HG02642 (cell line): Measurements from ENCODE around the gene VWA1.
"Not testable (repeated sequence)": the region's sequence is repeated elsewhere in the genome, so short reads cannot be mapped to it uniquely, and the experiment has no call there.

ENCODE experiments used
- ATAC-seq: cut with Tn5 transposase; IDR thresholded peaks from one replicate; pipeline ENCODE4 v1.9.1; 2021; ENCODE audit warnings: mild to moderate bottlenecking; ENCODE audit not compliant: unreplicated experiment, poor library complexity

The VWA1 gene

GRCh38 chr1:1479547-1480487 lies 44.3 kb downstream of the VWA1 start:
- ATAC-seq: no peak

DNA sequence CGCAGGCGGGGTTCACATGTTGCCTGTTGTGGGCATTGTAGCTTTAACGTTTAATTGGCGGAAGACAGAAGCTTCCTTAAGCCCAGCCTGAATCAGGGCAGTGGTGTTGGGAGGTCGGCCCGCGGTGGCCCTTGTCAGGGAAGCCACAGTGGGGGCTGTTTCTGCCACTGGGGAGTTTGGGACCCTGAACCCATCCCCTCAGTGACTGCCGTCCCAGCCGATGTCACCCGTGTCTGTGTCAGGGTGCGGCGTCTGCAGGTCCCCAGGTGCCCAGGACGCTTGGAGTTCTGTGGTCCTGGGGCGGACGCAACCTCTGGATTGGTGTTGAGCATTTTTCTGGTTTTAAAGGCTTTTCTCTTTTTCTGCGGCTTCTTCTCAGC lies 45.0 kb downstream of the VWA1 start:
- not testable (repeated sequence) for ATAC-seq

DNA sequence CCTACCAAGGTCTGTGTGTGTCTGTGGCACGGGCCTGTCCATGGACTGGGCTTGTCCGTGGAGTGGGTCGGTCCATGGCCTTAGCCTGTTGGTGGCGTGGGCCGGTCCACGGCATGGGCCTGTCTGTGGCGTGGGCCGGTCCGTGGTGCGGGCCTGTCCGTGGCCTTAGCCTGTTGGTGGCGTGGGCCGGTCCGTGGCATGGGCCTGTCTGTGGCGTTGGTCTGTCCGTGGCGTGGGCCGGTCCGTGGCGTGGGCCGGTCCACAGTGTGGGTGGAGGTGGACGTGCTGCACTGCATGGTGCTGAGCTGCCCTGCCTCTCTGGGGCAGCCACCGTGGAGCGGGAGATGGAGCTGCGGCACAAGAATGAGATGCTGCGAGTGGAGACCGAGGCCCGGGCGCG lies 46.3 kb downstream of the VWA1 start:
- not testable (repeated sequence) for ATAC-seq

DNA sequence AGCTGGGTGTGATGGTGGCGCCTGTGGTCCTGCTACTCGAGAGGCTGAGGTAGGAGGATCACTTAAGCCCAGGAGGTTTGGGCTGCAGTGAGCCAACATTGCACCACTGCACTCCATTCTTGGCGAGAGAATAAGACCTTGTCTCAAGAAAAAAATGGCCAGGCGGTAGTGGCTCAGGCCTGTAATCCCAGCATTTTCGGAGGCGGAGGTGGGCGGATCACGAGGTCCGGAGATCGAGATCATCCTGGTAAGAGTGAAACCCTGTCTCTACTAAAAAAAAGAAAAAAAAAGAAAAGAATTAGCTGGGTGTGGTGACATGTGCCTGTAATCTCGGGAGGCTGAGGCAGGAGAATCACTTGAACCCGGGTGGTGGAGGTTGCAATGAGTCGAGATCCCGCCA lies 47.4 kb downstream of the VWA1 start:
- no peak for ATAC-seq

DNA sequence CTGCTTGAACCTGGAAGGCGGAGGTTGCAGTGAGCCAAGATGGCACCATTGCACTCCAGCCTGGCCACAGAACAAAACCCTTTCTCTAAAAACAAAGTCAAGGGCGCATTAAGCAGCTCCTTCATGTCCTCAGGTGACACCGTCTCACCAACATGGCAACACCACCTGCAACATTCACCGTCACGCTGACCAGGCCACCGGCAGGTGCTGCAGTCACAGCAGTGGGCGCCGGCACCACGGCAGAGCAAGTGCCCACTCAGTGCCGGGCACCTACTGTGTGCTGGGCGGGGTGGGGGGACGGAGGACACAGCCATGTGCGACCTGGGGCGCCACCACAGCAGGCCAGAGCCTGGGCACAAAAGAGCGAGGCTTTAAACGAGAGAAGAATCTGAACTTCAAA lies 48.2 kb downstream of the VWA1 start:
- no peak for ATAC-seq

GRCh38 chr1:1484976-1485750 lies 49.7 kb downstream of the VWA1 start:
- not testable (repeated sequence) for ATAC-seq

- ATAC-seq: not testable (repeated sequence)
Observed at GRCh38 chr1:1485755-1486317, 50.3 kb downstream of the VWA1 start.

DNA sequence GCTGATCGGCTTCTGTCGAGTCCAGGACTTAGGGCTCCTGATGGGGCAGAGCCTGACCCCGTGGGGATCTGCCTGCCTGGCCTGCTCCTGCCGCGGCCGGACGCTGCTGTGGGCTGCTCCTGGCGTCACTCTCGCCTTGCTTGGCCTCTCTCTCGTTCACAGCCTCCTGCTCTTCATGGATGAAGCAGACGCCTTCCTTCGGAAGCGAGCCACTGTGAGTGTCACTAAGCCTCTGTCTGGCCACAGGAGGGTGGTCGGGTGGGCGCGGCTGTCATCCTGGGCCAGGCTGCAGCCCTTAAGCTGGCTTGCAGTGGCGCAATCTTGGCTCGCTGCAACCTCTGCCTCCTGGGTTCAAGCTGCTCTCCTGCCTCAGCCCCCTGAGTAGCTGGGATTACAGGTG lies 52.2 kb downstream of the VWA1 start:
- no peak for ATAC-seq

DNA sequence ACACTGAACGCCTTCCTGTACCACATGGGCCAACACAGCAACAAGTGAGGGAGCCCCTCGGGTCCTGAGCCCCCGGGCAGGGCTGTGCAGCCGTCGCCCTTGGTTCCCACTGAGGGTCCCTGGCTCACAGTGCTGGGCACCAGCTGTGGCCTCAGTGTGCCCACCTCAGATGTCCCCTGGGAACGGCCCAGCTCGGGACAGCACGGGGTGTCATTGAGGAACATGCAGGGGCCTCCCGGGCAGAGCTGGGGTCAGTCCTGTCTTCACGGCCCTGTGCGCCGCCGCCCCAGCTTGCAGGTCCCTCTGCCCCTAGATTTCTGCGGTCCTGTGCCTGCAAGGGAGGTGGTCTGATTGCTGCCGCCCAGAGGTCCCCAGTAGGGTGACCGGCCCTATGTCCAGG lies 53.7 kb downstream of the VWA1 start:
- no peak for ATAC-seq

- ATAC-seq: no peak
Observed at GRCh38 chr1:1489861-1490260, 54.4 kb downstream of the VWA1 start.

- ATAC-seq: no peak
Observed at GRCh38 chr1:1490633-1491230, 55.2 kb downstream of the VWA1 start.

DNA sequence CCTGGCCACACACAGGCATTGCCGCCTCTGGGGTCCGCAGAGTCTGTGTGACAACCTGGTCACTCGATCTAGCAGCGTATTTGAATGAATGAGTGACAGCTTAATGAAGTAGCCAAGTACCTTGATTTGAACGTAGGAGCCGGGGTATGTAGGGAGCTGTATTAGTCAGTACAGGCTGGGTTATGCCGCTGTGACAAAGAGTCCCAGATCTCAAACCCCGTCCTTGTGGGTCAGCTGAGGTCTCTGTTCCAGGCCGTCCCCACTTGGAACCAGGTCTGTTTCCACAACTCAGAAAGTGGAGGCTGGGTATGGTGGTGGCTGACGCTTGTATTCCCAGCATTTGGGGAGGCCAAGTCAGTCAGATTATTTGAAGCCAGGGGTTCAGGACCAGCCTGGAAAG lies 56.1 kb downstream of the VWA1 start:
- no peak for ATAC-seq
